Kidney (tissue), 14 donors: Measurements from ENCODE around the gene PRICKLE2. TPM values are rescaled to one million over a fixed set of nuclear protein-coding genes. Genes with fewer than 3 reads are reported as not detected.

Experiments
- DNase-seq, 5 donors: peaks; one replicate each; pipeline ENCODE4 v3.0.0-alpha.2; 2013 to 2020
- FAIRE-seq: peaks from 2 replicates; lab custom pipeline; 2012; peaks lifted over from hg19 to GRCh38; lab: Jason Lieb, UNC
- H3K27ac ChIP-seq, 2 donors: one replicate each; pipeline ENCODE4 v1.7.0; 2013; ENCODE audit warnings: low read depth in 2 of 2, low read length in 2 of 2, inconsistent platforms in 1 of 2
- H3K27me3 ChIP-seq: one replicate; pipeline ENCODE4 v1.7.1; 2013; ENCODE audit warnings: low read length, inconsistent platforms; ENCODE audit not compliant: control insufficient read depth, insufficient read depth
- H3K36me3 ChIP-seq, 3 donors: one replicate each; pipeline versions ENCODE4 v1.7.0 to v1.7.1; 2013; ENCODE audit warnings: low read length in 3 of 3, control low read depth in 1 of 3, inconsistent platforms in 1 of 3; ENCODE audit not compliant: insufficient read depth in 3 of 3, control insufficient read depth in 2 of 3
- H3K4me1 ChIP-seq, 3 donors: one replicate each; pipeline versions ENCODE4 v1.7.0 to v1.7.1; 2013; ENCODE audit warnings: low read length in 3 of 3, inconsistent platforms in 1 of 3, low read depth in 1 of 3; ENCODE audit not compliant: control insufficient read depth in 2 of 3, insufficient read depth in 2 of 3
- H3K4me3 ChIP-seq, 3 donors: one replicate each; pipeline versions ENCODE4 v1.7.0 to v1.8.1; 2013; ENCODE audit warnings: low read length in 3 of 3, control low read depth in 1 of 3, inconsistent platforms in 1 of 3
- H3K9ac ChIP-seq, 3 donors: one replicate each; pipeline versions ENCODE4 v1.7.0 to v1.7.1; 2013; ENCODE audit warnings: low read length in 3 of 3, control low read depth in 1 of 3, inconsistent platforms in 1 of 3
- H3K9me3 ChIP-seq, 3 donors: one replicate each; pipeline versions ENCODE4 v1.7.0 to v1.7.1; 2013; ENCODE audit warnings: low read length in 3 of 3, control low read depth in 1 of 3, inconsistent platforms in 1 of 3; ENCODE audit not compliant: control insufficient read depth in 2 of 3, insufficient read depth in 1 of 3
- intact Hi-C: fragments of 100-400 bp; cut with DNase I; formaldehyde crosslinking; loops from one replicate; pipeline ENCODE4 v1.11.1; 2022
- polyA plus RNA-seq: library from polyadenylated mRNA; stranded (reverse); fragments of 350-450 nt; fragmentation: Illumina TruSeq; extraction: RNeasy Lipid Tissue Mini Kit (QIAGEN cat#74804); gene quantifications from one replicate; pipeline ENCODE4 v1.2.3, GENCODE V29; 2014; ENCODE audit warnings: low read depth, low replicate concordance; ENCODE audit not compliant: insufficient read depth
- total RNA-seq: library from RNA; stranded (reverse); fragmentation: NEBNext Ultra II Directional; extraction: Animal tissue kit (Norgen Biotek cat#: 25700); gene quantifications from one replicate; pipeline ENCODE4 v1.2.1, GENCODE V29; 2021
- TF ChIP-seq, protein P1 (sequence below): IDR thresholded peaks from 3 replicates; pipeline ENCODE4 v1.5.1; 2012; ENCODE audit warnings: mild to moderate bottlenecking, moderate library complexity, borderline replicate concordance; ENCODE audit not compliant: insufficient read depth; ENCODE audit errors: extremely low read depth
- donor health status: control.
- donor health status: control.
- donor health status: control.
- donor health status: control.
- donor health status: control.
- donor health status: DM: yes; HTN: yes; CAD: no.
- donor health status: Normal renal cell carcinoma (clear cell type).

The PRICKLE2 gene
- total and polyA plus RNA-seq, 2 donors from 2014 or later = 3.5 to 22.9 TPM

DNA sequence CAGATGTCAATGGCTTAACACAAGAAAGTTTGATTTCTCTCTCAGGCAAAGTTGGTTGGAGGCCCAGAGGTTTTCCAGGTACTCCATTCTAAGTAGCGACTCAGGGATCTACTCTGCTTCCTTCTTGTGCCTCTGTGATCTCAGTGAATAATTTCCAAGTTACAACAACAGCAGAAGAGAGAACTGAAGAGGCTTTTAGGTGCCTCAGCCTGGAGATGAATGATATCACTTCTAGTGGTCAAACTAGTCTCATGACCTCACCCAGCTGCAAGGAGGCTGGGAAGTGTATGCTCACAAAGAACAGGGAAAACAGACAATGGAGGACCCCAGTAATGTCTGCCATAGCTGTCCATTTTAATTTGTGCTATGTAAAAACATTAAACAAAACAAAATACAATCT is 4.6 kb upstream of the PRICKLE2 start:
- H3K27me3 ChIP-seq = no peaks in the 10 kb centered on the region
- H3K9me3 ChIP-seq = no peaks in the 10 kb centered on the region
- no peak overlapping the region for H3K27ac ChIP-seq
- H3K4me1 ChIP-seq = peaks cover 2 to 10% (median 6%) of the 10 kb centered on the region in 3 donors
- no peaks in the 10 kb centered on the region for H3K36me3 ChIP-seq
- H3K9ac ChIP-seq = no peak overlapping the region
- H3K4me3 ChIP-seq = no peak overlapping the region
- intact Hi-C loops = no loop called here
- TF ChIP-seq, protein P1, sequence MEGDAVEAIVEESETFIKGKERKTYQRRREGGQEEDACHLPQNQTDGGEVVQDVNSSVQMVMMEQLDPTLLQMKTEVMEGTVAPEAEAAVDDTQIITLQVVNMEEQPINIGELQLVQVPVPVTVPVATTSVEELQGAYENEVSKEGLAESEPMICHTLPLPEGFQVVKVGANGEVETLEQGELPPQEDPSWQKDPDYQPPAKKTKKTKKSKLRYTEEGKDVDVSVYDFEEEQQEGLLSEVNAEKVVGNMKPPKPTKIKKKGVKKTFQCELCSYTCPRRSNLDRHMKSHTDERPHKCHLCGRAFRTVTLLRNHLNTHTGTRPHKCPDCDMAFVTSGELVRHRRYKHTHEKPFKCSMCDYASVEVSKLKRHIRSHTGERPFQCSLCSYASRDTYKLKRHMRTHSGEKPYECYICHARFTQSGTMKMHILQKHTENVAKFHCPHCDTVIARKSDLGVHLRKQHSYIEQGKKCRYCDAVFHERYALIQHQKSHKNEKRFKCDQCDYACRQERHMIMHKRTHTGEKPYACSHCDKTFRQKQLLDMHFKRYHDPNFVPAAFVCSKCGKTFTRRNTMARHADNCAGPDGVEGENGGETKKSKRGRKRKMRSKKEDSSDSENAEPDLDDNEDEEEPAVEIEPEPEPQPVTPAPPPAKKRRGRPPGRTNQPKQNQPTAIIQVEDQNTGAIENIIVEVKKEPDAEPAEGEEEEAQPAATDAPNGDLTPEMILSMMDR = no peak
- DNase-seq = no peak
- no peak for FAIRE-seq

DNA sequence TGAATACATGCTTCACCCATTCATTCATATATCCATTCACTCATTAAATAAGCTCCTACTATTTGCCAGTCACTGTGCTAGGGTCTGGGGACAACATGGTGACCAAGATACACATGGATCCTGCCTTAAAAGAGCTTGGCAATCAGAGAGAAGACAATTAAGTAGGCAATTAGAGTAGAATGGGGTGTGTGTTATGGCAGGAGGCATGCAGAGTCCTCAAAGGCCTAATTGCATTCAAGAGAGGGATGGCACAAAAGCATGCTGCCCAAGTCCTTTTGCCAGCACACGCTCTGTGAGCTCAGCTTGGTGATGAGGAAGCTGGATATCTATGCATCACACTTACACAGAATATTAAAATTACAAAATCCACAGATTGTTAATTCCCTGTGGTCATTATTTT is 2.8 kb upstream of the PRICKLE2 start:
- no peaks in the 10 kb centered on the region for H3K27me3 ChIP-seq
- FAIRE-seq (no peak), DNase-seq (no peak)
- H3K36me3 ChIP-seq = no peaks in the 10 kb centered on the region
- no peak overlapping the region for H3K27ac ChIP-seq
- H3K9me3 ChIP-seq = no peaks in the 10 kb centered on the region
- H3K9ac ChIP-seq = no peak overlapping the region
- peaks cover 4 to 10% (median 6%) of the 10 kb centered on the region in 3 donors for H3K4me1 ChIP-seq
- intact Hi-C loops = no loop called here
- TF ChIP-seq, protein P1 = no peak
- no peak overlapping the region for H3K4me3 ChIP-seq

DNA sequence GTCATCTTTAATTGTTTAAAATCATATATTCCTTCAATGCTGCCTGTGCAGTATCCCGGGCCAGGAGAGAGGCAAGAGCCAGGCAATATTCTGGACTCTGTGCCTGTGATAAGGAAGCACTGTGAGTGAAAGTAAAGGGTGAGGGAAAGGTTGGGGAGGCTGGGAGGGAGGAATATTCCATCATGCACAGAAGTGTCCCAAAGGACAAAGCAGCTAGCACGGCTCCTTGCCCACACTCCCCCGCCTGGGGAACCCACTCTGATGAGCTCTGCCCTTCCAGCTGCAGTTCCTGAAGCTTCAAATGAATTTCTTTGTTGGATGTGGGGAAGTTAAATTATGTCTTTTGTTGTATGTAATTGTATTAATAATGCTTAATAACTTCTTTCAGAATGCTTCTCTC is 1.5 kb upstream of the PRICKLE2 start:
- DNase-seq = no peak
- Histone ChIP-seq H3K27me3 (no peaks in the 10 kb centered on the region), H3K36me3 (no peaks in the 10 kb centered on the region), H3K4me1 (peaks cover 4 to 10% (median 6%) of the 10 kb centered on the region in 3 donors), H3K4me3 (no peak overlapping the region), H3K9me3 (no peaks in the 10 kb centered on the region), H3K9ac (no peak overlapping the region), H3K27ac (no peak overlapping the region)
- intact Hi-C loops = no loop called here
- FAIRE-seq = no peak
- TF ChIP-seq, protein P1 = no peak
